COLO829 (cell line): Measurements from ENCODE around the gene CRYGS.
"Not testable (repeated sequence)": the region's sequence is repeated elsewhere in the genome, so short reads cannot be mapped to it uniquely, and the experiment has no call there.

ENCODE experiments used
- DNase-seq: peaks from one replicate; pipeline ENCODE4 v3.0.0; 2012; ENCODE audit warnings: low spot score

The CRYGS gene

DNA sequence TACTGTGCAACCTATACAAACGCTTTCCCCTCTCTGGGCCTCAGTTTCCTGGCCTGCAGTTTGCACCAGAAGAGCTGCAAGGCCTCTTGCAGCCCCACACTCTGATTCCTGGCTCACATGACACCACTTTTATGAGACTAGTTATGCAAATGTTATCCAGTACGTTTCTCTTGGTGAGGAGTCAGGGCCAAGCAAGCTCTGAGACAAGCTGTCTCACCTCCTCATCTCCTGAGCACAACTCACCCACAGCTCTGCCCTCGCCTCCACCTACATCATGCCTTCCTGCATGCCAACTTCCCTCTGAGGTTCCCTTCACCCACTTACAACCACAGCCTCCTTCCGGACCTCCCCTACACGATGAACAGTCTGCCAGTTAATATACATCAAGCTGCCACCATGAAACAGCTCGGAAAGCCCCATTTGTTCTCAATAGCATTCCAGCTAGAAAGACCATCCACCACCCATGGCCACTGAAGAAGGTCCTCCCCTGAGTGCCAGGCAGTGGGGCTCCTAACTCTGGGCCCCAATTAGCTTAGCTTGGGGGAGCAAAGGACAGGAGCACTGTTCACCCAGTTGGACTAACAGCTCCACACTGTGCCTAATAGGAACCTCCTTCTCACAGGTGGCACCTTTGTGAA is 25.0 kb downstream of the CRYGS start:
- no peak for DNase-seq

DNA sequence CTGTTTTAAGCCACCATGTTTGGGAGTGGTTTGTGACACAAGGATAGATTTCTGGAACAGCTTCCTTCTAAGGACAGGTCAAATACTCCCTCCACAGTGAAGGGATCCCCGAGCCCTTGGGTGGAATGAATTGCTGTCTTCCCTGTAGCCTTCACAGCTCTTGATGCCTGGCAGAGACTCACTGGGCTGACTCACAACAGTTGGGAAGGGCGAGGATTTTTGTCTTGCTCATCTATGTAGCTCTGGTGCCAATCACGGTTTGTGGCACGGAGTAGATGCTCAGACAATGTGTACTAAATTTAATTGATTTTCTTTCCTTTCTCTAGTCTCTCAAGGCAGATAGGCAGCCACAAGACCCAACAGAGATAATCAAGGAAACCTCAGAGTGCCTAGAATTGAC is 27.0 kb downstream of the CRYGS start:
- no peak for DNase-seq

GRCh38 chr3:186516646-186517045 is 27.5 kb downstream of the CRYGS start:
- no peak for DNase-seq

DNA sequence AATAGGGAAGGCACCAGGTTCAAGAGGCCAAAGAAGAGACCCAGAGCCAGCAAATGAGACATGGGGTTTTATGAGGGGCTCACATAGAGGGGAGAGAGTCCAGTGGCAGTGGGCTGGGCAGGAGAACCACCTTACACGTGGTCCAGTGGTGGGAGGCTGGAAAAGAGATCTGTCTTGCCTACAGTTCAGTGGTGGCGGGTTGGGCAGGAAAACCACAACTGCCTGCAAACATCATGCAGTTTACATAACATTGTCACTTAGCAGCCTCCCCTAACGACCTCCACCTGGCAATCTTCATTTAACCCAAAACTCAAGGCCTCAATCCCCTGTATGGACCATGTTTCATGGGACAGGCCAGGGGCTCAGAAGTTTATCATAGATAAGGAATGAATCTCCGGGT is 29.1 kb downstream of the CRYGS start:
- no peak for DNase-seq

GRCh38 chr3:186514296-186515002 is 29.7 kb downstream of the CRYGS start:
- DNase-seq = no peak

DNA sequence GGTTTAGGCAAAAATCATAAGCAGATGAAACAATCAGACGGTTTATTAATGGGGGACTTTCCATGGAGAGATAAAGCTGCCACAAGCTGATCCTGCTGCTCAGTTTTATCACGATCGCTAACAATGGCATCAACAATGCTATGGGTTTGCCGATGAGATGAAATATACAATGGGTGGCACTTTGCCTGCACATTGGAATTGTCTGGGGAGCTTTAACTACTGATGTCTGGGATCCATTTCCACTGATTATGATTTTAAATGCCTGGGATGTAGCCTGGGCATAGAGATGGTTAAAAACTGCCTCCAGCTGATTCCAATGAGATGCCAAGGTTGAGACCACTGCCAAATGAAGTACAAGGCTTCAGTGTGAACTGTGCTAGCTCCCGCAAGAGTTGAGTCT is 30.8 kb downstream of the CRYGS start:
- no peak for DNase-seq

DNA sequence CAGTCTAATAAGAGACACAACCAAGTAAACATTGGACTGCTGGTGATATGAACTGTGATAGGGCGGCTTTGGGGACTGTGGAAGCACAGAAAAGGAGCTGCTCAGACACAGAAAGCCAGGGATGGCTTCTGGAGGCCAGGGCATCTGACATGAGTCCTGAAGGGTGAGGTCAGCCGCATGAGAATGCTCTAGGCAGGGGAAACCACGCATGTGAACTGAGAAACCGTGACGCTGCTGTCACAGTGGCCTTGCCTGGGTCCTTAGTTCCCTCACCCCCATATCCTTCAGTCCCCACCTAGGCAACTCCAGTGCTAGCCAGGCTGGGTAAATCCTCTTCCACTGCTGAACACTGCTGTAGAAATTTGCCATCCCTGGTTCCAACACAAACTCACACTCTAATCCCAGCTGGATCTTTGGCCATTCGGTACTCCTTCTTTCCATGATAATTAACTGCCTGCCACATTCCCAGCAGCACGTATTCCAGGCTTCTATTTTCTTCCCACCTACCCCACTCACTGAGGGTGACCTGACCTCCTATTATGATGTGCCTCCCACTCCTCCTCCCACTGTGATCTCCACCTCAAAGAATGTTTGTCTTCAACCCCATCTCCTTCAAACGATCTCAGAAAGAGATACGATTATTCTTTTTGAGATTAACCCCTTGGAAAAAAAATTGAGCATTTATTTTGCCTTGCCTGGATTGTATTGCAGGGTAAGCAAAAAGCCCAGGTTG is 31.4 kb downstream of the CRYGS start:
- DNase-seq = no peak

DNA sequence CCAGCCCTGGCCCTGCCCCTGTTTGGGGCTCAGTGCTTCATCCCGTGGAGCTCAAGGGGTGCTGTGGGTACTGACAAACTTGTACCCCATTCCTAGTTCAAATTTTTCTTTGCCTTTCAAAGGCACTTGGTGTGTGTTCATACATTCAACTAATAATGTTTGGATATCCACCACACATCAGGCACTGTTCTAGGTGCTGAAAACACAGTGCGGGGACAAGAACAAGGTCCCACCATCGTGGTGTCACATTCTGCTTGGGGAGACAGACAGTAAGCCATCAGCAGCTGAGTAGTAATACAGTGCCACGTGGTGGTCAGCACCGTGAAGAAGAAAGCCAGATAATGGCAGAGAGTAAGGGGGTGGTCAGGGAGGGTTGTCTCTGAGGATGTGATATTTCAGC is 32.5 kb downstream of the CRYGS start:
- DNase-seq = no peak

- no peak for DNase-seq
These were observed 32.9 kb downstream of the CRYGS start for GRCh38 chr3:186511245-186511644.

DNA sequence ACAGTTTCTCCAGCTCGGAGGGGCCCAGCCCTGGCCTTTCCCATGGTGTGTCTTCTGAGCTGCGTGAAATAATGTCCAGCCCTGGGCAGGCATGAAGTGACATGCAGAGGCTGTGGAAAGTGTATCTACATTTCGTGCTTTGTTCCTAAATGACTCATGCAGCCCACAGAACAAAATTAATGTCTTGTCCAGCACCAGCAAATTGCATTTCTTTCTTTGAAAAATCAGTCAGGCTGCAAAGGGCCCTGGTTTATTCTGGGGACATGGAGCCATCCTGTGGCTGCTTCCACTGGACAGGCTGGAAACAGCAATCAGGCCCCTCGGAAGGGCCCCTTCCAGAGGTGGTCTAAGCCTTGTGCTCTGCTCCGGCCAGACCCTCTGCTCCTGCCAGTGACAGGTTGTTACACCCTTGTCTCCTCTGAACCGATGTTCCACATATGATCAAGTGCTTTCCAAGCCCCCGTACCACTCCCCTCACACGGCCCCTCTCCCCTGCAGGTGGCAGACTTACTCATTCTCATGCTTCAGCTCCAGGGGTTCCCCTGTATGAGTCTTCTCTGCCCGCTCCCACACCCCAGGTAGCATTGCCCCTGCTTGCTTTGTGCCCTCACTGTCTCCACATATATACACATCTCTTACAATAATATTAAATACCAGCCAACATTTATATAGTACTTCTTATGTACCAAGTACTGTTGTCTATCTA is 33.7 kb downstream of the CRYGS start:
- DNase-seq = no peak

- no peak for DNase-seq
These were observed 34.8 kb downstream of the CRYGS start for GRCh38 chr3:186509423-186509822.

- DNase-seq = no peak
These were observed 37.3 kb downstream of the CRYGS start for GRCh38 chr3:186506857-186507256.

DNA sequence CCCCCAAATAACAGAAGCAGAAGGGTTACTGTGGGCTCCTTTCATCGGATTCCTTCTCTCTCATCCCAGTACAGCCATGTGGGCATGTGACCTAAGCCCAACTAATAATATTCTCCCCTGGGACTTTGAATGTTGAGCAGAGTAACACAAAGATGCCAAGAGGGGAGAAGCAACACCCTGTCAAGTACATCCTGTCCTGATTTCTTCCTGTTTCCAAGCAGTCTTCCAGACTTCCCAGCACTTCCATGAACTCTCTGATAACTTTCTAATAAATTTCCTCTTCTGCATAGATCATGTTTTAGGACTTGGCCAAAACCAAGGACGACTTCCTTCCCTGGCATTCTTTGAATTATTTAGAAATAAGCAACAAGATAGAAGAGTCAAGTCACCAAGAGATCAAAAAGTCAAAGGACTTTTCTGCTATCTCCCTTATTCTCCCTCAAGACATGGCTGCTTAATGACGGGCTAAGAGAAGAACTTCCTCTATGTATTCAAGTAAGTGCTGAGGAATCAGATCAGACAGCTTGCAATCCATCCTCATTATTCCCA is 37.9 kb downstream of the CRYGS start:
- DNase-seq = no peak

DNA sequence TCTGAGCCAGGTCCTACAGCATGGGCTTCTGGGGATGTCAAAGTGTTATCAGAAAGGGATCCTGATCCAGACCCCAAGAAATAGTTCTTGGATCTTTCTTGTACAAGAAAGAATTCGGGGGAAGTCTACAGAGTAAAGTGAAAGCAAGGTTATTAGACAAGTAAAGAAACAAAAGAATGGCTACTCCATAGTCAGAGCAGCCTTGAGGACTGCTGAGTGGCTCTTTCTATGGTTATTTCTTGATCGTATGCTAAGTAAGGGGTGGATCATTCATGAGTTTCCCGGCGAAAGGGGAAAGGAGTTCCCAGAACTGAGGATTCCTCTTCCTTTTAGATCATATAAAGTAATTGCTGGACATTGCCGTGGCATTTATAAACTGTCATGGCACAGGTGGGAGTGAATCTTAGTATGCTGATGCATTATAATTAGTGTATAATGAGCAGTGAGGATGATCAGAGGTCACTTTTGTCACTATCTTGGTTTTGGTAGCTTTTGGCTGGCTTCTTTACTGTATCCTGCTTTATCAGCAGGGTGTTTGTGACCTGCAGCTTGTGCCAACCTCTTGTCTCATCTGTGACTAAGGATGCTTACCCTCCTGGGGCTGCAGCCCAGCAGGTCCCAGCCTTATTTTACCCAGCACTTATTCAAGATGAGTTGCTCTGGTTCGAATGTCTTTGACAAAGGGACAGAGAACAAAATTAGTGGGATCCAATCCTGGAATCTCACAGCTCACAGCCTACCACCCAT is 41.0 kb downstream of the CRYGS start:
- no peak for DNase-seq

GRCh38 chr3:186502138-186502948 is 41.8 kb downstream of the CRYGS start:
- DNase-seq = no peak

DNA sequence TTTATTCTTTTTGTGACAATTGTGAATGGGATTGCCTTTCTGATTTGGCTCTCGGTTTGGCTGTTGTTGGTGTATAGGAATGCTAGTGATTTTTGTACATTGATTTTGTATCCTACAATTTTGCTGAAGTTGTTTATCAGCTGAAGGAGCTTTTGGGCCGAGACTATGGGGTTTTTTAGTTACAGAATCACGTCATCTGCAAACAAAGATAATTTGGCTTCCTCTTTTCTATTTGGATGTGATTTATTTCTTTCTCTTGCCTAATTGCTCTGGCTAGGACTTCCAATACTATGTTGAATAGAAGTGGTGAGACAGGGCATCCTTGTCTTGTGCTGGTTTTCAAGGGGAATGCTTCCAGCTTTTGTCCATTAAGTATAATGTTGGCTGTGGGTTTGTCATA is 44.2 kb downstream of the CRYGS start:
- DNase-seq = not testable (repeated sequence)

GRCh38 chr3:186498022-186498421 is 46.2 kb downstream of the CRYGS start:
- DNase-seq = not testable (repeated sequence)

DNA sequence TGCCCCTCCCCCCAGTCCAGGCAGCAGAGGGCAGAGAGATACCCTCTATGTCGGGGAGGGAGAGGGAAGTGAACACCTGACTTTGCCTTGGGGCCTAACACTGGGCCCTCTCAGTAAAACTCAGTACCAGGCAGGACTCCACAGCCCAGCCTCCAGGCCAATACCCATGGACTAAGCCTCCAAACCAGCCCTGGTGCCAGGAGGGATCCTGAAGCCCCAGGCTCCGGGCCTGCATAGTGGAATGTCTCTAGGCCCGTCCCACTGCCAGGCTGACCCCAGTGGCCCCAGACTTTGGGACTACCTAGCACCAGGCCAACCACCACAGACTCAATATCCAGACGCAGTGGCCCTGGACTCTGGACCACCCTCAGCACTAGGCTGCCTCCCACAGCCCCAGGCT is 46.6 kb downstream of the CRYGS start:
- no peak for DNase-seq

DNA sequence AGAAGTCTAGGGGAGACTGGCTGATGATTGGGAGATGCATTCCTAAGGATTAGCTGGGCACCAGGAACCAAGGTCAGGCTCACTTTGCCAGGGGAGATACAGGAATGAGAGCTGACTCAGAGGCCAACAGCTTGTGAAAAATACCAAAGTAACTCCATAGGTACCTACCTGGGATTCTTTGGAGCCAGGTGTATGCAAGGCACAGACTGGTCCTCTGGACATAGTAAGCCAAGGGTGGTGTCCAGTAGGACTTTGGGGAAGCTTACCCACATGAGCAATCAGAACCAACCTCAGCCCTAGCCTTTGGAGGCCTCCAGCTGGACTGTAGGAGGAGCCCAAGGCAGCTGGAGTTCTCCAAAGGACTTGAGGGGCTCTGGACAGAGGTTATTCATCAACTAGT is 47.5 kb downstream of the CRYGS start:
- no peak for DNase-seq

GRCh38 chr3:186496016-186496415 is 48.2 kb downstream of the CRYGS start:
- no peak for DNase-seq
